Ishikawa (cell line): ENCODE measurements around the gene PIK3AP1.

ENCODE experiments used
- CEBPB ChIP-seq: IDR thresholded peaks from 2 replicates; pipeline ENCODE4 v1.6.1; 2012
- CREB1 ChIP-seq: IDR thresholded peaks from 2 replicates; pipeline ENCODE4 v1.6.1; 2012; ENCODE audit warnings: low read depth
- EGR1 ChIP-seq: IDR thresholded peaks from 2 replicates; pipeline ENCODE4 v1.6.1; 2012
- EP300 ChIP-seq: IDR thresholded peaks from 2 replicates; pipeline ENCODE4 v1.6.1; 2012; ENCODE audit warnings: borderline replicate concordance
- FOXM1 ChIP-seq: IDR thresholded peaks from 2 replicates; pipeline ENCODE4 v1.6.1; 2012; ENCODE audit warnings: low read depth, borderline replicate concordance
- NFIC ChIP-seq: IDR thresholded peaks from 2 replicates; pipeline ENCODE4 v1.6.1; 2012
- RAD21 ChIP-seq: IDR thresholded peaks from 2 replicates; pipeline ENCODE4 v1.6.1; 2012; ENCODE audit warnings: low read depth
- TAF1 ChIP-seq: IDR thresholded peaks from 2 replicates; pipeline ENCODE4 v1.6.1; 2012; ENCODE audit warnings: low read depth, mild to moderate bottlenecking
- TCF12 ChIP-seq: IDR thresholded peaks from 2 replicates; pipeline ENCODE4 v1.6.1; 2012; ENCODE audit warnings: low read depth
- TEAD4 ChIP-seq: IDR thresholded peaks from 2 replicates; pipeline ENCODE4 v1.6.1; 2012
- YY1 ChIP-seq: IDR thresholded peaks from 2 replicates; pipeline ENCODE4 v1.6.1; 2012; ENCODE audit warnings: low read depth
- TF ChIP-seq, protein P1 (sequence below): IDR thresholded peaks from 2 replicates; pipeline ENCODE4 v1.6.1; 2012; ENCODE audit warnings: low read depth, mild to moderate bottlenecking
- TF ChIP-seq, protein P2 (sequence below): IDR thresholded peaks from 2 replicates; pipeline ENCODE4 v1.6.1; 2012

- TF ChIP-seq, protein P1, sequence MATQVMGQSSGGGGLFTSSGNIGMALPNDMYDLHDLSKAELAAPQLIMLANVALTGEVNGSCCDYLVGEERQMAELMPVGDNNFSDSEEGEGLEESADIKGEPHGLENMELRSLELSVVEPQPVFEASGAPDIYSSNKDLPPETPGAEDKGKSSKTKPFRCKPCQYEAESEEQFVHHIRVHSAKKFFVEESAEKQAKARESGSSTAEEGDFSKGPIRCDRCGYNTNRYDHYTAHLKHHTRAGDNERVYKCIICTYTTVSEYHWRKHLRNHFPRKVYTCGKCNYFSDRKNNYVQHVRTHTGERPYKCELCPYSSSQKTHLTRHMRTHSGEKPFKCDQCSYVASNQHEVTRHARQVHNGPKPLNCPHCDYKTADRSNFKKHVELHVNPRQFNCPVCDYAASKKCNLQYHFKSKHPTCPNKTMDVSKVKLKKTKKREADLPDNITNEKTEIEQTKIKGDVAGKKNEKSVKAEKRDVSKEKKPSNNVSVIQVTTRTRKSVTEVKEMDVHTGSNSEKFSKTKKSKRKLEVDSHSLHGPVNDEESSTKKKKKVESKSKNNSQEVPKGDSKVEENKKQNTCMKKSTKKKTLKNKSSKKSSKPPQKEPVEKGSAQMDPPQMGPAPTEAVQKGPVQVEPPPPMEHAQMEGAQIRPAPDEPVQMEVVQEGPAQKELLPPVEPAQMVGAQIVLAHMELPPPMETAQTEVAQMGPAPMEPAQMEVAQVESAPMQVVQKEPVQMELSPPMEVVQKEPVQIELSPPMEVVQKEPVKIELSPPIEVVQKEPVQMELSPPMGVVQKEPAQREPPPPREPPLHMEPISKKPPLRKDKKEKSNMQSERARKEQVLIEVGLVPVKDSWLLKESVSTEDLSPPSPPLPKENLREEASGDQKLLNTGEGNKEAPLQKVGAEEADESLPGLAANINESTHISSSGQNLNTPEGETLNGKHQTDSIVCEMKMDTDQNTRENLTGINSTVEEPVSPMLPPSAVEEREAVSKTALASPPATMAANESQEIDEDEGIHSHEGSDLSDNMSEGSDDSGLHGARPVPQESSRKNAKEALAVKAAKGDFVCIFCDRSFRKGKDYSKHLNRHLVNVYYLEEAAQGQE = no peak
- TF ChIP-seq EP300 (no peak), CEBPB (no peak), EGR1 (no peak), YY1 (no peak), RAD21 (no peak), TAF1 (no peak), CREB1 (no peak), NFIC (no peak), FOXM1 (no peak), TEAD4 (no peak), TCF12 (no peak)
- TF ChIP-seq, protein P2, sequence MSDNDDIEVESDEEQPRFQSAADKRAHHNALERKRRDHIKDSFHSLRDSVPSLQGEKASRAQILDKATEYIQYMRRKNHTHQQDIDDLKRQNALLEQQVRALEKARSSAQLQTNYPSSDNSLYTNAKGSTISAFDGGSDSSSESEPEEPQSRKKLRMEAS = no peak
Measured at GRCh38 chr10:96678725-96679124, 41.6 kb downstream of the PIK3AP1 start.
